ENCODE results near the gene SNW1. TPM values are rescaled to one million over a fixed set of nuclear protein-coding genes. Genes with fewer than 3 reads are reported as not detected.

The SNW1 gene
- total RNA-seq, 1 experiment from 2014 or later = 233 TPM

DNA sequence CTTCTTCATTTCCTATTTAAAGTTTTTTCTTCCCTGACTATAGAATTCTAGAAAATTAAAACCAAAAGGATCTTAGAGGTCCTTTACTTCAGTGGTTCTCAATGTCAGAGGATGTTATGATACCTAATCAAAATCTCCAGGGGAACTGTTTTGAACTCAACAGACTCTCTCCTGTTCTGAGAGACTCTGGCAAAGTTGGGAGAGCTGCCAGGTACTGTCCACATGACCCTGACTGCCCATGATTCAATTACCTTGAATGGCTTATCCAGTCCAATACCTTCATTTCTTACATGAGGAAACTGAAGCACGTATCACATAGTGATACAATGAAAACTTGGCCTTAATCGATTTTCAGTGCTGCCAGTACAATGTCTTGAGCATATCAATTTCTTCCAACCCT lies 69.7 kb downstream of the SNW1 start:
- H3K9me3 ChIP-seq (ENCODE audit: insufficient read depth, low read depth) = no peaks in the 10 kb centered on the region
- DNase-seq = no peak
- no peak for TF ChIP-seq EZH2 (IDR thresholded peaks at IDR 0.05; ENCODE audit: low read depth)
- TF ChIP-seq, protein P1, sequence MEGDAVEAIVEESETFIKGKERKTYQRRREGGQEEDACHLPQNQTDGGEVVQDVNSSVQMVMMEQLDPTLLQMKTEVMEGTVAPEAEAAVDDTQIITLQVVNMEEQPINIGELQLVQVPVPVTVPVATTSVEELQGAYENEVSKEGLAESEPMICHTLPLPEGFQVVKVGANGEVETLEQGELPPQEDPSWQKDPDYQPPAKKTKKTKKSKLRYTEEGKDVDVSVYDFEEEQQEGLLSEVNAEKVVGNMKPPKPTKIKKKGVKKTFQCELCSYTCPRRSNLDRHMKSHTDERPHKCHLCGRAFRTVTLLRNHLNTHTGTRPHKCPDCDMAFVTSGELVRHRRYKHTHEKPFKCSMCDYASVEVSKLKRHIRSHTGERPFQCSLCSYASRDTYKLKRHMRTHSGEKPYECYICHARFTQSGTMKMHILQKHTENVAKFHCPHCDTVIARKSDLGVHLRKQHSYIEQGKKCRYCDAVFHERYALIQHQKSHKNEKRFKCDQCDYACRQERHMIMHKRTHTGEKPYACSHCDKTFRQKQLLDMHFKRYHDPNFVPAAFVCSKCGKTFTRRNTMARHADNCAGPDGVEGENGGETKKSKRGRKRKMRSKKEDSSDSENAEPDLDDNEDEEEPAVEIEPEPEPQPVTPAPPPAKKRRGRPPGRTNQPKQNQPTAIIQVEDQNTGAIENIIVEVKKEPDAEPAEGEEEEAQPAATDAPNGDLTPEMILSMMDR (conservative IDR thresholded peaks at IDR 0.05) = no peak
- no peaks in the 10 kb centered on the region for H3F3A ChIP-seq (ENCODE audit: insufficient read depth, low read depth)
- BruUV-seq (replicated peaks) = no TSS peak
- no peak overlapping the region for H3K4me3 ChIP-seq
- CTCF ChIA-PET = interaction anchor here (0.6 kb wide), 1 partner anchor 146 kb away, joined by 6 read pairs; no protein-coding TSS in a partner anchor
- H3K27ac ChIP-seq = no peak overlapping the region
- H3K4me2 ChIP-seq = no peak overlapping the region
- no peaks in the 10 kb centered on the region for H3K9me2 ChIP-seq (ENCODE audit: insufficient read depth)
- H3K36me3 ChIP-seq (ENCODE audit: low read depth) = peaks cover 39% of the 10 kb centered on the region
- no peaks in the 10 kb centered on the region for H4K20me1 ChIP-seq (ENCODE audit: insufficient read depth)
- H3K4me1 ChIP-seq (replicated peaks; ENCODE audit: insufficient read depth) = no peaks in the 10 kb centered on the region
- intact Hi-C loops (cut with micrococcal nuclease; ENCODE audit: unreplicated experiment) = no loop called here
- no peaks in the 10 kb centered on the region for H3K27me3 ChIP-seq (ENCODE audit: insufficient read depth, low read depth)
- no peak overlapping the region for H2AFZ ChIP-seq
- no peaks in the 10 kb centered on the region for H3K79me2 ChIP-seq (ENCODE audit: low read depth)
- POLR2A ChIA-PET (ENCODE audit: unreplicated experiment) = no interaction called here

DNA sequence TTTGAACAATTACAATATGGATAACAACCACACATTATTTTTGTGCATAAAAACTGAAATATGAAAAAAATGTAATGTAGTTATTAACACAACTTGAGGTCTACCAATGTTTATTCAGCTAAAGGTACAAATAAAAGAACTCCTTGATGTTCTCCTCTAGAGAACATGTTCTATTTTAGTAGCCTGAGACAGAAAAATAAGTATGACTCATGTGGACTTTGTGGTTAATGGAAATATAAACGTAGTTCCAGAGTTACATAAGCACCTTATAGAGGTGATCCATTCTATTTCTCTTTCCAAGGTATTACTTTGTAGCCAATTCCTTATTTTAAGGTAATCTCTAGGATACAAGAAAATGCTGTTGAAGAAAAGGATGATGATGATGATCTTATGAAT lies 78.8 kb downstream of the SNW1 start:
- H3K27ac ChIP-seq = peak overlapping the region; percentile 42
- no peak overlapping the region for H2AFZ ChIP-seq
- H3K9me2 ChIP-seq (ENCODE audit: insufficient read depth) = no peaks in the 10 kb centered on the region
- no peak overlapping the region for H3K4me3 ChIP-seq
- intact Hi-C loops (cut with micrococcal nuclease; ENCODE audit: unreplicated experiment) = no loop called here
- TF ChIP-seq, protein P1 (conservative IDR thresholded peaks at IDR 0.05) = no peak
- no peak for TF ChIP-seq EZH2 (IDR thresholded peaks at IDR 0.05; ENCODE audit: low read depth)
- peak overlapping the region; percentile 28 for H3K4me2 ChIP-seq
- no peaks in the 10 kb centered on the region for H3K9me3 ChIP-seq (ENCODE audit: insufficient read depth, low read depth)
- H3K36me3 ChIP-seq (ENCODE audit: low read depth) = peaks cover 27% of the 10 kb centered on the region
- H4K20me1 ChIP-seq (ENCODE audit: insufficient read depth) = peaks cover 19% of the 10 kb centered on the region; the same call in 1 of the 2 replicates
- peaks cover 28% of the 10 kb centered on the region for H3F3A ChIP-seq (ENCODE audit: insufficient read depth, low read depth)
- H3K79me2 ChIP-seq (ENCODE audit: low read depth) = no peaks in the 10 kb centered on the region
- ChIA-PET POLR2A (ENCODE audit: unreplicated experiment) (interaction anchor here (0.5 kb wide), 1 partner anchor 546 kb away, joined by 4 read pairs; no protein-coding TSS in a partner anchor), CTCF (interaction anchor here (0.5 kb wide), 1 partner anchor 114 kb away, joined by 9 read pairs; no protein-coding TSS in a partner anchor)
- H3K4me1 ChIP-seq (replicated peaks; ENCODE audit: insufficient read depth) = peaks cover 21% of the 10 kb centered on the region
- BruUV-seq (replicated peaks) = no TSS peak
- no peaks in the 10 kb centered on the region for H3K27me3 ChIP-seq (ENCODE audit: insufficient read depth, low read depth)
- DNase-seq = peak in 1 of 2 experiments; percentile 72

DNA sequence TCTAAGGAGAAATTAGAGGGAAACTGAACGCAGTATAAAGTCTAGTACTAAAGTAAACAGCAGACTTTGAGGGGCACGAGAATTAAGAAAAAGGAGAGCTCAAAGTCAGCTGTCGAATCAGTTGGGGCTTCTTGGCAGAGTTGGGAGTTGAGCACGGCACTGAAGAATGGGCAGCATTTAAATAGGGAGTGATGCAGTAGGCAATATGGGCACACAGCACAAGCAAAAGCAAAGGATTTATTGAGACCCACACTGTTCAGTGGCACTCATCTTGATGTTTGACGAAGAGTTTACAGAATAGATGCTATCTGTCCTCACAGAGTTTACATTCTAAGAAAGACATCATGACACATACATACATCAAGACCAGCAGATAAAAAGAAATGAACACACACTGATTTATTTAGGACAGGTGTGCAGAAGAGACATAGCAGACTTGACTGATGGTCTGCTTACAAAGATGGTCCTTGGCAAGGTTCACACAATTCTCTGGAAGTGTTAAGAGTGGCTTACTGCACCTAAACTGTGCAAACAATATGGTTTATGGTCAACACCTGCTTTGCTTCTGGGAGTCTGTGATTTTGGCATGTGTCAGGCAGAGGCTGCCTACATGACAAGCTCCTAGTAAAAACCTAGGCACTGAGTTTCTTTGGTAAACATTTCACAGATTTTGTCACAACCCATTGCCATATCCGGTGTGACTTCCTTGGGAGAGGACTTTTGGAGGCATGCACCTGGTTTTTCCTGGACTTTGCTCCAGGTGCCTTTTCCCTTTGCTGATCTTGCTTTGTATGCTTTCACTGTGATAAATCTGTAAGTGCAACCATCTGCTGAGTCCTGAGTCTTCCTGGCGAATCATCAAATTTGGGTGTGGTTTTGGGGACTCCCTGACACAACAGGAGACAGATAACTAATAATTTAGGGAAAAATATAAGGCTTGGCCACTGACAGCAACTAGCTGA lies 79.5 kb downstream of the SNW1 start:
- Histone ChIP-seq H3K79me2 (ENCODE audit: low read depth) (no peaks in the 10 kb centered on the region), H3F3A (ENCODE audit: insufficient read depth, low read depth) (peaks cover 28% of the 10 kb centered on the region), H3K4me1 (replicated peaks; ENCODE audit: insufficient read depth) (peaks cover 21% of the 10 kb centered on the region), H3K9me2 (ENCODE audit: insufficient read depth) (no peaks in the 10 kb centered on the region), H3K9me3 (ENCODE audit: insufficient read depth, low read depth) (no peaks in the 10 kb centered on the region), H3K4me2 (peak overlapping the region; percentile 28), H2AFZ (no peak overlapping the region), H3K4me3 (no peak overlapping the region), H4K20me1 (ENCODE audit: insufficient read depth) (peaks cover 19% of the 10 kb centered on the region; the same call in 1 of the 2 replicates), H3K36me3 (ENCODE audit: low read depth) (peaks cover 30% of the 10 kb centered on the region), H3K27me3 (ENCODE audit: insufficient read depth, low read depth) (no peaks in the 10 kb centered on the region), H3K27ac (peak overlapping the region; percentile 42)
- ChIA-PET POLR2A (ENCODE audit: unreplicated experiment) (interaction anchor here (0.5 kb wide), 2 partner anchors 11 to 545 kb away, joined by 3 to 4 read pairs; no protein-coding TSS in a partner anchor), CTCF (interaction anchor here (0.5 to 0.6 kb wide), 2 partner anchors 22 to 113 kb away, joined by 3 to 9 read pairs; no protein-coding TSS in a partner anchor)
- BruUV-seq (replicated peaks) = no TSS peak
- TF ChIP-seq EZH2 (IDR thresholded peaks at IDR 0.05; ENCODE audit: low read depth) = no peak
- TF ChIP-seq, protein P1 (conservative IDR thresholded peaks at IDR 0.05) = no peak
- DNase-seq = peak in 1 of 2 experiments; percentile 61
- intact Hi-C loops (cut with micrococcal nuclease; ENCODE audit: unreplicated experiment) = no loop called here

Measured in PC-9 (cell line).